Esophagus muscularis mucosa (tissue), 4 donors: Measurements from ENCODE around the gene SLC2A1. TPM values are rescaled to one million over a fixed set of nuclear protein-coding genes. Genes with fewer than 3 reads are reported as not detected.

Source experiments
- DNase-seq: peaks from one replicate; pipeline ENCODE4 v3.0.0-alpha.2; 2017; ENCODE audit errors: extremely low spot score
- H3K27ac ChIP-seq, 4 donors: fragments of 200-600 bp; sonication (generic); replicated peaks in 1 of 4; 1 replicate in 3 of 4; 2 replicates in 1 of 4; pipeline ENCODE4 v1.5.1; 2016 to 2019; ENCODE audit warnings: mild to moderate bottlenecking in 1 of 4
- H3K27me3 ChIP-seq, 4 donors: fragments of 200-600 bp; sonication (generic); one replicate each; pipeline versions ENCODE4 v1.5.1 to v1.6.0; 2016 to 2019
- H3K36me3 ChIP-seq, 4 donors: fragments of 200-600 bp; sonication (generic); one replicate each; pipeline ENCODE4 v1.5.1; 2016 to 2019
- H3K4me1 ChIP-seq, 4 donors: fragments of 200-600 bp; sonication (generic); one replicate each; pipeline ENCODE4 v1.5.1; 2016 to 2019
- H3K4me3 ChIP-seq, 4 donors: fragments of 200-600 bp; sonication (generic); 1 replicate in 2 of 4; 2 replicates in 2 of 4; pipeline ENCODE4 v1.5.1; 2016 to 2019; ENCODE audit warnings: mild to moderate bottlenecking in 4 of 4, moderate library complexity in 1 of 4
- H3K9me3 ChIP-seq, 4 donors: fragments of 200-600 bp; sonication (generic); 1 replicate in 3 of 4; 2 replicates in 1 of 4; pipeline ENCODE4 v1.5.1; 2016 to 2019
- EP300 ChIP-seq: sonication (generic); formaldehyde crosslinking; IDR thresholded peaks from one replicate; pipeline ENCODE4 v1.6.1; 2017; ENCODE audit warnings: antibody characterized with exemption
- POLR2A ChIP-seq: fragments of 450-650 bp; IDR thresholded peaks from one replicate; pipeline ENCODE4 v1.6.1; 2017; ENCODE audit warnings: antibody characterized with exemption, moderate library complexity, mild to moderate bottlenecking, low read depth
- POLR2AphosphoS5 ChIP-seq, 2 donors: sonication (generic); formaldehyde crosslinking; IDR thresholded peaks; one replicate each; pipeline ENCODE4 v1.6.1; 2017; ENCODE audit warnings: antibody characterized with exemption in 2 of 2
- WGBS: methylation state at CpG from one replicate; pipeline ENCODE4 v1.1.5; 2018; 5-methylcytosine and 5-hydroxymethylcytosine counted together
- intact Hi-C: fragments of 100-400 bp; cut with DNase I; formaldehyde crosslinking; loops from one replicate; pipeline ENCODE4 v1.15.1; 2023
- total RNA-seq, 4 donors: library from RNA; depleted of rRNA; stranded (reverse); fragments of >200 nt; gene quantifications; one replicate each; pipeline versions ENCODE4 v1.1.0 to v1.2.1, GENCODE V29; 2016
- TF ChIP-seq, protein P1 (sequence below), 3 experiments: fragments of 200-600 bp in 2 of 3; fragments of 450-650 bp in 1 of 3; sonication (generic) in 2 of 3; IDR thresholded peaks; one replicate each; pipeline ENCODE4 v1.5.1; 2017 to 2019; ENCODE audit warnings: antibody characterized with exemption in 3 of 3, mild to moderate bottlenecking in 2 of 3, moderate library complexity in 1 of 3

SLC2A1 gene
- total RNA-seq, 4 donors from 2014 or later: 17.4 to 63.6 (median 31.8) TPM

- H3K4me1 ChIP-seq: no peaks in the 10 kb centered on the region
- no peaks in the 10 kb centered on the region for H3K27me3 ChIP-seq
- no peaks in the 10 kb centered on the region for H3K9me3 ChIP-seq
- WGBS: 82% methylated on average over 2 of the region's 2 CpGs
- H3K27ac ChIP-seq: no peak overlapping the region
- no peak overlapping the region for H3K4me3 ChIP-seq
- no peak for DNase-seq
- peaks cover 0 to 4% (median 0%) of the 10 kb centered on the region in 4 donors for H3K36me3 ChIP-seq
- intact Hi-C loops: no loop called here
- TF ChIP-seq POLR2A (no peak), EP300 (no peak), POLR2AphosphoS5 (IDR thresholded peaks at IDR 0.05) (no peak)
- TF ChIP-seq, protein P1, sequence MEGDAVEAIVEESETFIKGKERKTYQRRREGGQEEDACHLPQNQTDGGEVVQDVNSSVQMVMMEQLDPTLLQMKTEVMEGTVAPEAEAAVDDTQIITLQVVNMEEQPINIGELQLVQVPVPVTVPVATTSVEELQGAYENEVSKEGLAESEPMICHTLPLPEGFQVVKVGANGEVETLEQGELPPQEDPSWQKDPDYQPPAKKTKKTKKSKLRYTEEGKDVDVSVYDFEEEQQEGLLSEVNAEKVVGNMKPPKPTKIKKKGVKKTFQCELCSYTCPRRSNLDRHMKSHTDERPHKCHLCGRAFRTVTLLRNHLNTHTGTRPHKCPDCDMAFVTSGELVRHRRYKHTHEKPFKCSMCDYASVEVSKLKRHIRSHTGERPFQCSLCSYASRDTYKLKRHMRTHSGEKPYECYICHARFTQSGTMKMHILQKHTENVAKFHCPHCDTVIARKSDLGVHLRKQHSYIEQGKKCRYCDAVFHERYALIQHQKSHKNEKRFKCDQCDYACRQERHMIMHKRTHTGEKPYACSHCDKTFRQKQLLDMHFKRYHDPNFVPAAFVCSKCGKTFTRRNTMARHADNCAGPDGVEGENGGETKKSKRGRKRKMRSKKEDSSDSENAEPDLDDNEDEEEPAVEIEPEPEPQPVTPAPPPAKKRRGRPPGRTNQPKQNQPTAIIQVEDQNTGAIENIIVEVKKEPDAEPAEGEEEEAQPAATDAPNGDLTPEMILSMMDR (IDR thresholded peaks at IDR 0.05): no peak
Measured at GRCh38 chr1:42979036-42979430, 20.4 kb upstream of the SLC2A1 start.

DNA sequence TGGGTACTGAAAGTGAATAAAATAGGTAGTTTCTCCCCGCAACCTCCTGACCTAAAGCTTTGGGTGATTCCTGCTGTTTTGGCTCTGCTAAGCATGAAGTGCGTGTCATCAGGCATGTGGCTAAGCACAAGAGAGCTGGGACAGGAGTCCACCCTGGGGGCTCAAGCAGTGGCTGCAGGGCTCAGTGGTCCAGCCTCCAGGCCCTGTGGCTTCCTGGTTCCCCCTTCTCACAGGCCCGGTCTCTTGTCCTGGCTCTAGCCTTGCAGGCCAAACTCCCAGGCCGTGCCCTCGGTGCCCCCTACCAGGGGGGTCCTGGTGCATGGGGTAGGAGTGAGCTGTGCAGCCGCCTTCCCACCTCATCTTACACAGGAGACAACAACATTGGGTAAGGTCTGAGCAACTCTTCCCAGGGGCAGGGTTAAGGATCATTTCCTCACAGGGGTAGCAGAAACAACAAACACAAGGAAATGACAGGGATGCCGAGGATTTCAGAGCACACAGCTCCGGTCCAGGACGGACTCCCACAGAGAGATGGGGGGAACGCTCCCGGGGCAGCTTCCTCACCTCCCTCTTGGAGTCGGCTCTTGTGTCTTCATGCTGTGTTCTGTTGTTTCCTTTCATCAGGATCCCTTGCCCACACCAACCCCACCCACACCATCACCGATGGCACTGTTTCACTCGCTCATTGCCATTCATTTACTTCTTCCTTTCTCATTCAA lies 19.8 kb upstream of the SLC2A1 start:
- WGBS: 83% methylated on average over 13 of the region's 14 CpGs
- H3K9me3 ChIP-seq: no peaks in the 10 kb centered on the region
- intact Hi-C loops: no loop called here
- no peak overlapping the region for H3K27ac ChIP-seq
- H3K4me1 ChIP-seq: no peaks in the 10 kb centered on the region
- peaks cover 0 to 4% (median 0%) of the 10 kb centered on the region in 4 donors for H3K36me3 ChIP-seq
- H3K27me3 ChIP-seq: no peaks in the 10 kb centered on the region
- DNase-seq: no peak
- no peak for TF ChIP-seq POLR2AphosphoS5 (IDR thresholded peaks at IDR 0.05)
- TF ChIP-seq EP300: no peak
- TF ChIP-seq, protein P1 (IDR thresholded peaks at IDR 0.05): no peak
- no peak for TF ChIP-seq POLR2A
- no peak overlapping the region for H3K4me3 ChIP-seq

DNA sequence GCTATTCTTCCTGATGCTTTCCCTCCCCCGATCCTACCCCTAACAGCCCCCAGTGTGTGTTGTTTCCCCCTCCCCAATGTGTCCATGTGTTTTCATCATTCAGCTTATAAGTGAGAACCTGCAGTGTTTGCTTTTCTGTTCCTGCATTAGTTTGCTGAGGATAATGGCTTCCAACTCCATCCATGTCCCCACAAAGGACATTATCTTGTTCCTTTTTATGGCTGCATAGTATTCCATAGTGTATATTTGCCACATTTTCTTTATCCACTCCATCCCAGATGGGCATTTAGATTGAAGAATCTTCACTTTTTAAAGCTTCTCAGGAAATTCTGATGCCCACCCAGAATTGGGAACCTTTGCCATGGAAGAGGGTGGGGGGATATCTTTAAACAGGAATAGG lies 19.0 kb upstream of the SLC2A1 start:
- H3K9me3 ChIP-seq: no peaks in the 10 kb centered on the region
- intact Hi-C loops: no loop called here

DNA sequence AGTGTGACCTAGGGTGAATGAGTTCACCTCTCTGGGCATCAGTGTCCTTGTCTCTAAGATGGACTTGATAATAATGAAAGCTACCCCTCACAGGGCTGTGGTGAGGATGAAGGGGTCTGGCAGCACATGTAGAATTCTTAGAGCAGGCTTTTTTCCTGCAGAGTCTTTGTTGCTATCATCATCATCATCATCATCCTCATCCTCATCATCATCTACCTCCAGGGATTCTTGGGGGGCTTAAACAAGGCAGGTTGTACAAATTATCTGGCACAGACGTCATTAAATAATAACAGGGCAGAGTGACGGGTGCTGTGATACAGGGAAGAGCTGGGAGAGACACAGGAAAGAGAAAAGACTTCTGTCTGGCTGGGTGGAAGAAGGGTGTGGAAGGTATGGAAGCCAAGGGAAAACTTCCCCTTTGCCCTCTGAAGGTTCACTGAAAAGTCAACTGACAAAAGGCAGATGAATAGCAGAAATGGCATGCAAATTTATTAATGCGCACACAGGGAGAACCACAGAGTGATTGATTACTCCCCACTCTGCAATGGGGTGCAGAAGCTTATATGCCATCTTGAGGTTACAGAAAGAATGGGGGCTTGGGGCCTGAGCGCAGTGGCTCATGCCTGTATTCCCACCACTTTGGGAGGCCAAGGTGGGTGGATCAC lies 17.0 kb upstream of the SLC2A1 start:
- Histone ChIP-seq H3K36me3 (peaks cover 0 to 6% (median 0%) of the 10 kb centered on the region in 4 donors), H3K4me3 (no peak overlapping the region), H3K27me3 (no peaks in the 10 kb centered on the region), H3K27ac (no peak overlapping the region), H3K9me3 (no peaks in the 10 kb centered on the region), H3K4me1 (no peaks in the 10 kb centered on the region)
- no peak for DNase-seq
- no peak for TF ChIP-seq POLR2AphosphoS5 (IDR thresholded peaks at IDR 0.05)
- TF ChIP-seq POLR2A: no peak
- TF ChIP-seq, protein P1 (IDR thresholded peaks at IDR 0.05): no peak
- TF ChIP-seq EP300: no peak
- WGBS: 88% methylated on average over 4 of the region's 4 CpGs
- intact Hi-C loops: no loop called here

More for the DNA sequence above, 19.0 kb upstream of the SLC2A1 start:
- no peak for DNase-seq
- 87% methylated on average over 1 of the region's 1 CpG for WGBS
- Histone ChIP-seq H3K27ac (no peak overlapping the region), H3K36me3 (peaks cover 0 to 6% (median 0%) of the 10 kb centered on the region in 4 donors), H3K27me3 (no peaks in the 10 kb centered on the region), H3K4me1 (no peaks in the 10 kb centered on the region), H3K4me3 (no peak overlapping the region)
- TF ChIP-seq EP300: no peak
- TF ChIP-seq POLR2A: no peak
- TF ChIP-seq, protein P1 (IDR thresholded peaks at IDR 0.05): no peak
- TF ChIP-seq POLR2AphosphoS5 (IDR thresholded peaks at IDR 0.05): no peak
